IMR-90 (cell line): ENCODE results near the gene EML6. TPM values are rescaled to one million over a fixed set of nuclear protein-coding genes. Genes with fewer than 3 reads are reported as not detected.

ENCODE experiments used
- ATAC-seq: fragments of 200-7000 bp; cut with Tn5 transposase; 2 replicates; pipeline ENCODE4 v1.9.1; 2020; ENCODE audit warnings: low read depth, mild to moderate bottlenecking, moderate library complexity
- BruUV-seq: library from RNA; stranded (reverse); fragments of 400-500 nt; replicated peaks from 2 replicates; lab custom pipeline; 2021; lab: Mats Ljungman, UMichigan
- CTCF ChIA-PET: fragments of 300-600 bp; formaldehyde crosslinking; extraction: SDS; loops from one replicate; lab custom pipeline; 2021; ENCODE audit warnings: antibody characterized with exemption; lab: Yijun Ruan, JAX
- POLR2A ChIA-PET: fragments of 300-600 bp; sonication (Branson Sonifier 250); formaldehyde crosslinking; loops from one replicate; lab custom pipeline; 2022; ENCODE audit warnings: antibody characterized with exemption; ENCODE audit not compliant: unreplicated experiment; lab: Charles Lee
- DNase-seq: peaks from one replicate; pipeline ENCODE4 v3.0.0; 2013
- H2AFZ ChIP-seq: replicated peaks from 2 replicates; pipeline ENCODE3; 2013; ENCODE audit warnings: low read length, mild to moderate bottlenecking; ENCODE audit not compliant: poor library complexity
- H2AK5ac ChIP-seq: 2 replicates; pipeline ENCODE4 v1.6.1; 2013; ENCODE audit warnings: low read depth, low read length, inconsistent platforms
- H2AK9ac ChIP-seq: replicated peaks from 2 replicates; pipeline ENCODE3; 2013; ENCODE audit warnings: mild to moderate bottlenecking, low read depth, low read length, moderate library complexity; ENCODE audit not compliant: poor library complexity
- H2BK120ac ChIP-seq: 2 replicates; pipeline ENCODE4 v1.6.1; 2013; ENCODE audit warnings: low read depth, low read length, inconsistent platforms
- H2BK15ac ChIP-seq: 3 replicates; pipeline ENCODE4 v1.6.1; 2013; ENCODE audit warnings: low read depth, low read length, inconsistent platforms
- H2BK20ac ChIP-seq: 2 replicates; pipeline ENCODE4 v1.6.1; 2013; ENCODE audit warnings: low read depth, mild to moderate bottlenecking, inconsistent platforms, low read length, moderate library complexity
- H2BK5ac ChIP-seq: 2 replicates; pipeline ENCODE4 v1.6.1; 2013; ENCODE audit warnings: mild to moderate bottlenecking, low read depth, low read length, inconsistent platforms; ENCODE audit not compliant: poor library complexity, severe bottlenecking
- H3K14ac ChIP-seq: replicated peaks from 2 replicates; pipeline ENCODE4 v1.6.1; 2013; ENCODE audit warnings: low read depth, low read length, inconsistent platforms
- H3K18ac ChIP-seq: 2 replicates; pipeline ENCODE4 v1.6.1; 2013; ENCODE audit warnings: low read depth, low read length, control low read depth
- H3K23ac ChIP-seq: 2 replicates; pipeline ENCODE4 v1.6.1; 2013; ENCODE audit warnings: low read depth, low read length, inconsistent platforms
- H3K27ac ChIP-seq: 2 replicates; pipeline ENCODE4 v1.5.1; 2013; ENCODE audit warnings: mild to moderate bottlenecking, control low read depth, low read length; ENCODE audit not compliant: insufficient read depth
- H3K27me3 ChIP-seq: 2 replicates; pipeline ENCODE4 v1.6.1; 2013; ENCODE audit warnings: low read length; ENCODE audit not compliant: control insufficient read depth, insufficient read depth
- H3K36me3 ChIP-seq: 2 replicates; pipeline ENCODE4 v1.6.1; 2013; ENCODE audit warnings: low read length, mixed read lengths; ENCODE audit not compliant: control insufficient read depth, insufficient read depth
- H3K4ac ChIP-seq: 2 replicates; pipeline ENCODE4 v1.6.1; 2013; ENCODE audit warnings: low read depth, low read length, inconsistent platforms
- H3K4me1 ChIP-seq: 2 replicates; pipeline ENCODE4 v1.6.1; 2013; ENCODE audit warnings: low read length, mixed read lengths; ENCODE audit not compliant: control insufficient read depth, insufficient read depth
- H3K4me2 ChIP-seq: 2 replicates; pipeline ENCODE4 v1.6.1; 2013; ENCODE audit warnings: low read depth, mild to moderate bottlenecking, control low read depth, low read length, moderate library complexity
- H3K4me3 ChIP-seq: 2 replicates; pipeline ENCODE4 v1.5.1; 2013; ENCODE audit warnings: low read depth, mild to moderate bottlenecking, control low read depth, low read length, moderate library complexity; ENCODE audit not compliant: insufficient read depth
- H3K56ac ChIP-seq: 2 replicates; pipeline ENCODE4 v1.6.1; 2013; ENCODE audit warnings: low read length, inconsistent platforms; ENCODE audit not compliant: insufficient read depth; ENCODE audit errors: extremely low read depth
- H3K79me1 ChIP-seq, 2 experiments: 2 replicates each; pipeline ENCODE4 v1.6.1; 2013; ENCODE audit warnings: low read length in 2 of 2, inconsistent platforms in 1 of 2, low read depth in 1 of 2
- H3K9ac ChIP-seq: 2 replicates; pipeline ENCODE4 v1.6.1; 2013; ENCODE audit warnings: low read depth, low read length, control low read depth
- H3K9me1 ChIP-seq: 2 replicates; pipeline ENCODE4 v1.6.1; 2013; ENCODE audit warnings: low read length, inconsistent platforms; ENCODE audit not compliant: insufficient read depth
- H3K9me3 ChIP-seq: 2 replicates; pipeline ENCODE4 v1.6.1; 2013; ENCODE audit warnings: low read length; ENCODE audit not compliant: control insufficient read depth, insufficient read depth
- H4K20me1 ChIP-seq: 2 replicates; pipeline ENCODE4 v1.6.1; 2013; ENCODE audit warnings: low read length, inconsistent platforms; ENCODE audit not compliant: insufficient read depth
- H4K5ac ChIP-seq: 2 replicates; pipeline ENCODE4 v1.6.1; 2013; ENCODE audit warnings: mild to moderate bottlenecking, low read depth, low read length, control low read depth
- H4K8ac ChIP-seq, 2 experiments: 2 replicates each; pipeline ENCODE4 v1.6.1; 2013; ENCODE audit warnings: low read depth in 2 of 2, low read length in 2 of 2, control low read depth in 1 of 2, inconsistent platforms in 1 of 2
- H4K91ac ChIP-seq: 2 replicates; pipeline ENCODE4 v1.6.1; 2013; ENCODE audit warnings: low read depth, low read length, inconsistent platforms; ENCODE audit not compliant: insufficient read depth
- BHLHE40 ChIP-seq: fragments of 150-350 bp; IDR thresholded peaks from 2 replicates; pipeline ENCODE4 v1.6.1; 2016; ENCODE audit warnings: mild to moderate bottlenecking, low read depth, low read length
- CEBPB ChIP-seq: IDR thresholded peaks from 2 replicates; pipeline ENCODE4 v1.6.1; 2012; ENCODE audit warnings: low read depth, low read length, improper control_type of control experiment
- CHD1 ChIP-seq: IDR thresholded peaks from 2 replicates; pipeline ENCODE4 v1.6.1; 2012; ENCODE audit warnings: low read depth, low read length, improper control_type of control experiment
- FOS ChIP-seq: fragments of 150-350 bp; IDR thresholded peaks from 2 replicates; pipeline ENCODE4 v1.6.1; 2016; ENCODE audit warnings: low read depth, low read length
- MAFK ChIP-seq: IDR thresholded peaks from 2 replicates; pipeline ENCODE4 v1.6.1; 2012; ENCODE audit warnings: low read depth, low read length, improper control_type of control experiment
- MXI1 ChIP-seq: IDR thresholded peaks from 2 replicates; pipeline ENCODE4 v1.6.1; 2012; ENCODE audit warnings: low read depth, mild to moderate bottlenecking, low read length, moderate library complexity, borderline replicate concordance
- RCOR1 ChIP-seq: IDR thresholded peaks from 2 replicates; pipeline ENCODE4 v1.6.1; 2012; ENCODE audit warnings: mild to moderate bottlenecking, low read length, improper control_type of control experiment; ENCODE audit not compliant: insufficient replicate concordance
- USF2 ChIP-seq: fragments of 150-350 bp; IDR thresholded peaks from 2 replicates; pipeline ENCODE4 v1.6.1; 2017; ENCODE audit warnings: mild to moderate bottlenecking, antibody characterized with exemption, low read length, low read depth
- WGBS, 2 experiments: methylation state at CpG; one replicate each; pipeline versions ENCODE4 v1.1.5 to v1.1.7; 2013; ENCODE audit warnings: missing lambda C conversion rate in 2 of 2; ENCODE audit not compliant: insufficient read length in 1 of 2; ENCODE audit errors: extremely low coverage in 2 of 2; 5-methylcytosine and 5-hydroxymethylcytosine counted together
- dilution Hi-C: fragments of 300-500 bp; cut with HindIII; formaldehyde crosslinking; loops from one replicate; pipeline ENCODE4 v1.14.3; 2018; ENCODE audit warnings: low sequenced_read_pairs; ENCODE audit not compliant: unreplicated experiment
- in situ Hi-C: fragments of 300-500 bp; cut with MboI; formaldehyde crosslinking; loops from 3 replicates; pipeline ENCODE4 v1.14.3; 2019; ENCODE audit warnings: low sequenced_read_pairs, inconsistent platforms, mixed read lengths
- intact Hi-C: fragments of 100-400 bp; cut with micrococcal nuclease; formaldehyde crosslinking; loops from 2 replicates; pipeline ENCODE4 v1.10.0; 2022
- polyA plus RNA-seq, 3 experiments: library from polyadenylated mRNA; depleted of rRNA; stranded (reverse); fragments of >200 nt; gene quantifications; 2 replicates each; pipeline ENCODE4 v1.2.3, GENCODE V29; 2012; ENCODE audit warnings: low replicate concordance in 1 of 3
- total RNA-seq: library from RNA; depleted of rRNA; stranded (reverse); fragments of >200 nt; gene quantifications from 2 replicates; pipeline ENCODE4 v1.2.3, GENCODE V29; 2012

EML6 gene
- total and polyA plus RNA-seq, 2 of the 4 experiments (the other 2 are of a cell fraction): 0.18 to 0.19 TPM

- H3K4me1 ChIP-seq: no peaks in the 10 kb centered on the region
- no peak overlapping the region for H3K4ac ChIP-seq
- TF ChIP-seq MXI1: no peak
- no peak for TF ChIP-seq BHLHE40
- no peak for TF ChIP-seq MAFK
- no peak for TF ChIP-seq USF2
- no peak for TF ChIP-seq FOS
- TF ChIP-seq CEBPB: no peak
- TF ChIP-seq CHD1: no peak
- TF ChIP-seq RCOR1: no peak
- no peaks in the 10 kb centered on the region for H3K79me1 ChIP-seq
- intact Hi-C loops: no loop called here
- H3K23ac ChIP-seq: no peak overlapping the region
- H2AK5ac ChIP-seq: no peak overlapping the region
- POLR2A ChIA-PET: no interaction called here
- no peaks in the 10 kb centered on the region for H3K9me3 ChIP-seq
- H4K91ac ChIP-seq: no peak overlapping the region
- H3K27ac ChIP-seq: no peak overlapping the region
- no peak overlapping the region for H2BK5ac ChIP-seq
- ATAC-seq (no peak), DNase-seq (no peak)
- no peak overlapping the region for H3K14ac ChIP-seq
- CTCF ChIA-PET: no interaction called here
- no peak overlapping the region for H3K56ac ChIP-seq
- H2BK120ac ChIP-seq: no peak overlapping the region
- no peaks in the 10 kb centered on the region for H3K36me3 ChIP-seq
- no peak overlapping the region for H2BK20ac ChIP-seq
- no peak overlapping the region for H2AFZ ChIP-seq
- H3K9ac ChIP-seq: no peak overlapping the region
- no TSS peak for BruUV-seq
- H4K20me1 ChIP-seq: no peaks in the 10 kb centered on the region
- no peak overlapping the region for H4K8ac ChIP-seq
- H2AK9ac ChIP-seq: no peak overlapping the region
- no peak overlapping the region for H2BK15ac ChIP-seq
- H4K5ac ChIP-seq: no peak overlapping the region
- H3K9me1 ChIP-seq: no peaks in the 10 kb centered on the region
- in situ Hi-C loops: no loop called here
- no peak overlapping the region for H3K4me3 ChIP-seq
- dilution Hi-C loops: no loop called here
- H3K18ac ChIP-seq: no peak overlapping the region
- WGBS, 2 experiments: no CpG with 5 or more reads among the region's 3 CpGs
- H3K4me2 ChIP-seq: no peak overlapping the region
- H3K27me3 ChIP-seq: peaks cover 27% of the 10 kb centered on the region
These were observed 86.8 kb downstream of the EML6 start for GRCh38 chr2:54810246-54810645.
